HG03378 (cell line): ENCODE results near the gene FBXO17.

ENCODE experiments used
- ATAC-seq: cut with Tn5 transposase; IDR thresholded peaks from one replicate; pipeline ENCODE4 v1.9.1; 2021; ENCODE audit warnings: mild to moderate bottlenecking, moderate library complexity; ENCODE audit not compliant: unreplicated experiment

FBXO17 gene

DNA sequence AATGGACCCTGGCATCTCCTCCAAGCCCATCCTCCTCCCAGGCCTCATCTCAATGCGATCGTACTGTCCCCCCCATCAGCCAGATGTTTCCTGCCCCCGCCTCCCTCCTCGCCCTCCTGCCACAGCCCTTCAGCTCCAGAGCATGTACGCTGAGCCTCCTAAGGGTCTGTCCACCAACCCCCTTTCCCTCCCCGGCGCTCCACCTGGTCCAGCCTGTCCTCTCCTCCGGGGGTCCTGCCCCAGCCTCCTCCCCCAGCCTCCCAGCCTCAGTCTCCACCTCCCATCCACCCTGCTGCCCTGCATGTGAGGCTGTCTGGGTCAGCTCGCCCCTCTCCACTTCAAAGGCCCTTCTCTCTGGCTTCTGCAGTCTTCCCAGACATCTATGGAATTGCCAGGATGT lies 80.6 kb downstream of the FBXO17 start:
- ATAC-seq: no peak

DNA sequence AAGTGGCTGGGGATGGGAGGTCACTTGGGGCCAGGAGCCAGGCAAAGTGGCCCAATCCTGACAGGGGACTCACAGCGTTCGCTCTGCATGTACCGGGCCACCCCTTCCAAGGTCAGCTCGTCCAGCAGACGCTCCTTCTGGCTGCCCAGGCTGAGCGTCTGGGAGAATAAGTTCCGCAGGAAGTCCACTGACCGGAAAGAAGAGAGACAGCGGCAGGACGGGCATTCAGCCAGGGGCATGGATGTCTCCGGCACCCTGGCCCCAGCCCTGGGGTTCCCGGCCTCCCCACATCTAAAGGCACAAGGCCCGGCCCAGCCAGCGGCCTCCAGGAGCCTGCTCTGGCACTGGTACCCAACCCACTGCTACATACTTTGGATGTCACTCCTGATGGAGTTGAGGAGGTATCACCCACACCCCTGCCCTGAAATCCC lies 82.2 kb downstream of the FBXO17 start:
- no peak for ATAC-seq

DNA sequence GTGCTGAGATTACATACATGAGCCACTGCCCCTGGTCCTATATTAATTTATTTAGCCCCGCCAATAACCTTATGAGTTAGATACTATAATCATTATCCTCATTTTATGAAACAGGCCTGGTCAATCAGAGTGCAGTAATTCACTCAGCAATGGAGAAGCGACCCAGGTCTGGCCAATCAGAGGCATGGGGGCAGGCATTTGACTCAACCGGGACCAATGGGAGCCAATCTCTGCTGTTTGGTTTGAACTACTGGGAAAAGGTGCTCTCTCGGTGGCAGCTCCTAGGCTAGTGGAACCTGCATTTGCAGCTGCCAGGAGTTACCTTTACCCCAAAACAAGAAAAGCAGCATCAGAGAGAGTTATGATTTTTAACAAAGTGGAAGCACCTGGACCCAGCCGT lies 82.7 kb downstream of the FBXO17 start:
- no peak for ATAC-seq

DNA sequence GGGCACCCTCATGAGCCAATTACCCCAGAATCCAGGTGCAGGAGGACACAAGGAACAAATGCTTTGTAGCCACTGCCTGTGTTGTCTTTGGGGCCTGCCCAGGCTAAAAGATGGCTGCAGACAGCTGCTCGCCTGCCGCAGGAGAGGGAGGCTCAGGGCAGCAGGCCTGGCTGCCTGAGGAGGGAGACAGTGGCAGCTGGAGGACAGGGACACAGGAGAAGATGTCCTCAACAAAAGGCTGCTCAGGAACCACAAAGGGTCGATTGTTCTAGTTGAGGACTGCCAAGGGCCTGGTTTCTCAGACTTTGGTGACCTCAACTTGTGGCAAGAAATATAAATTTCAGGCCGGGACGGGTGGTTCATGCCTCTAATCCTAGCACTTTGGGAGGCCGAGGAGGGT lies 83.8 kb downstream of the FBXO17 start:
- ATAC-seq: no peak
